Central memory CD8-positive, alpha-beta T cell (primary cell): ENCODE measurements around the gene ZNF792.
"Not testable (repeated sequence)": the region's sequence is repeated elsewhere in the genome, so short reads cannot be mapped to it uniquely, and the experiment has no call there.

Experiments
- ATAC-seq: fragments of 150-1000 bp; cut with Tn5 transposase; replicated peaks from 2 replicates; pipeline ENCODE4 v1.10.0; 2022; ENCODE audit warnings: mild to moderate bottlenecking, moderate FRiP score, moderate number of reproducible peaks; ENCODE audit not compliant: poor library complexity, severe bottlenecking; ENCODE audit errors: extremely low read depth
- DNase-seq, 2 donors: peaks; one replicate each; pipeline ENCODE4 v3.0.0; 2021; ENCODE audit warnings: low spot score in 2 of 2
- H3K27ac Mint-ChIP-seq: one replicate; pipeline ENCODE4 v1.8.0; 2022; ENCODE audit warnings: low read depth, mild to moderate bottlenecking, moderate library complexity, mixed read lengths
- H3K27me3 Mint-ChIP-seq: one replicate; pipeline ENCODE4 v1.8.0; 2022; ENCODE audit warnings: mixed read lengths
- H3K36me3 Mint-ChIP-seq: one replicate; pipeline ENCODE4 v1.8.0; 2022; ENCODE audit warnings: mild to moderate bottlenecking, moderate library complexity, mixed read lengths; ENCODE audit not compliant: insufficient read depth
- H3K4me1 Mint-ChIP-seq: one replicate; pipeline ENCODE4 v1.8.0; 2022; ENCODE audit warnings: mixed read lengths
- H3K4me3 Mint-ChIP-seq: one replicate; pipeline ENCODE4 v1.8.0; 2022; ENCODE audit warnings: mild to moderate bottlenecking, moderate library complexity, mixed read lengths
- H3K9me3 Mint-ChIP-seq: one replicate; pipeline ENCODE4 v1.8.0; 2022; ENCODE audit warnings: mixed read lengths

Gene ZNF792

DNA sequence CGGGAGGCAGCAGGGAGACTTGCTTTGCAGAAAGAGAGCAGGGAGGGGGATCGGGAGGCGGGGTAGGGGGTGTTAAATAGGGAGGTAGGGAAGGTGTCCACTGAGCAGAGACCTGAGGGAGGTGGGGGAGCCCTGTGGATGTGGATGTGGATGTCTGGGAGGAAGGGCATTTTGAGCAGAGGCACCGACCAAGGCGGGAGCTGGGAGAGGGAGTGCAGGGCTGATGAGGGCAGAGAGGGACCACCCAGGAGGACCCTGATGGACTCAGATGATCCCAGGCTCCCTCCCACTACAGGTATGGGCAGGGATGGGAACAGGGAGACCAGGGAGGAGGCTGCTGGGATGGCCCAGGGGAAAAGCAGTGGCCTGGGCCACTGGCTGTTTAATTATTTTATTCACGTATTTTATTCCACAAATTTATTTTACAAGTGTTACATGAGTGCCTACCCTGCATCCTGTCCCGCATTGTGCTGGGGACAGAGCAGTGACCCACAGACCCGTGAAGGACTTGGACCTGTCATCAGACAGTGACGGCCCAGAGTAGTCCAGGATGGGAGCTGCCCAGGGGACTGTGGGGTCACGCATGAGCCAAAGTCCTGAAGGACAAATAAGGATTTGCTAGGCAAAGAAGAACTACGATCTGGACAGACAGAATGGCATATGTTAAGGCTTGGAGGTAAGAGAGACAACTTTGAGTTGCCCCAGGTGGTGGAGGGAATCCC lies 41.4 kb upstream of the ZNF792 start:
- Mint-ChIP-seq H3K9me3 (no peaks in the 10 kb centered on the region), H3K4me3 (no peak overlapping the region), H3K27me3 (no peaks in the 10 kb centered on the region), H3K36me3 (peaks cover 24% of the 10 kb centered on the region), H3K27ac (no peak overlapping the region), H3K4me1 (peaks cover 60% of the 10 kb centered on the region)
- DNase-seq (no peak), ATAC-seq (no peak)

DNA sequence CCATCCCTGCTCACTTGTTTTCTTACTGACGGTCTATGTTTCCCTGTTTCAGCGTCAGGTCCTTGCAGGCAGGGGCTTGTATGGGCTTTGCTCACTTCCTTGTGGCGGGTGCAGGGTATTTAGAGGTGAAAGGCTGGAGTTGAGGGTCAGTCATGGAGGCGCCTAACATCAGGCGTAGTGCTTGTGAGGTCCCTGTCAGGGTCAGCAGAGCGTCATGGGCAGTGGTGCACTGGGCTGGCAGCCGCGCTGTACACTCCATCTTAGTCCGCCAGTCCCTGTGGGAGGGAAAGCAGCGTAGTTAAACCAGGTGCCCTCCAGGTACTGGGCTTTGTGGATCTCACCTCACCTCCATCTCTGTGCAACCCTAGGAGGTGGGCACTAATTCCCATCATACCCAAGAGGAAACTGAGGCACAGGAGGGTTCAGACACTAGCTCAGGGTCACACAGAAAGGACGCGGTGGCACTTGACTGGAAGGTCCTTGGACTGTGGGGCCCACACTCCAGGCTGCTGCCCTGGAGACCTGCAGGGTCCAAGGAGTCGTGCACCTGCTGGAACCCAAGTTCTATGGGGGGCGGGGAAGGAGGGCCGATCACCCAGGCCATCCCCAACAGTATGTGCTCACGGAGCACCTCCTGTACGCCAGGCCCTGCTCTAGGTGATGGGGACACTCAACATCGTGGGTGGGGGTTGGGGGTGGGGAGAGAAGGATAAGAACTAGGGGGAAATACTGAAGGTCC lies 40.7 kb upstream of the ZNF792 start:
- DNase-seq (no peak), ATAC-seq (no peak)
- H3K4me3 Mint-ChIP-seq = no peak overlapping the region
- peaks cover 23% of the 10 kb centered on the region for H3K36me3 Mint-ChIP-seq
- H3K27ac Mint-ChIP-seq = peak overlapping the region; percentile 89
- H3K4me1 Mint-ChIP-seq = peaks cover 56% of the 10 kb centered on the region
- no peaks in the 10 kb centered on the region for H3K9me3 Mint-ChIP-seq
- no peaks in the 10 kb centered on the region for H3K27me3 Mint-ChIP-seq

- ATAC-seq (no peak), DNase-seq (no peak)
- peak overlapping the region; percentile 89 for H3K27ac Mint-ChIP-seq
- peaks cover 72% of the 10 kb centered on the region for H3K4me1 Mint-ChIP-seq
- H3K27me3 Mint-ChIP-seq = no peaks in the 10 kb centered on the region
- H3K4me3 Mint-ChIP-seq = peak overlapping the region; percentile 93
- H3K36me3 Mint-ChIP-seq = peaks cover 25% of the 10 kb centered on the region
- no peaks in the 10 kb centered on the region for H3K9me3 Mint-ChIP-seq
Measured at GRCh38 chr19:35002037-35002535, 38.1 kb upstream of the ZNF792 start.

DNA sequence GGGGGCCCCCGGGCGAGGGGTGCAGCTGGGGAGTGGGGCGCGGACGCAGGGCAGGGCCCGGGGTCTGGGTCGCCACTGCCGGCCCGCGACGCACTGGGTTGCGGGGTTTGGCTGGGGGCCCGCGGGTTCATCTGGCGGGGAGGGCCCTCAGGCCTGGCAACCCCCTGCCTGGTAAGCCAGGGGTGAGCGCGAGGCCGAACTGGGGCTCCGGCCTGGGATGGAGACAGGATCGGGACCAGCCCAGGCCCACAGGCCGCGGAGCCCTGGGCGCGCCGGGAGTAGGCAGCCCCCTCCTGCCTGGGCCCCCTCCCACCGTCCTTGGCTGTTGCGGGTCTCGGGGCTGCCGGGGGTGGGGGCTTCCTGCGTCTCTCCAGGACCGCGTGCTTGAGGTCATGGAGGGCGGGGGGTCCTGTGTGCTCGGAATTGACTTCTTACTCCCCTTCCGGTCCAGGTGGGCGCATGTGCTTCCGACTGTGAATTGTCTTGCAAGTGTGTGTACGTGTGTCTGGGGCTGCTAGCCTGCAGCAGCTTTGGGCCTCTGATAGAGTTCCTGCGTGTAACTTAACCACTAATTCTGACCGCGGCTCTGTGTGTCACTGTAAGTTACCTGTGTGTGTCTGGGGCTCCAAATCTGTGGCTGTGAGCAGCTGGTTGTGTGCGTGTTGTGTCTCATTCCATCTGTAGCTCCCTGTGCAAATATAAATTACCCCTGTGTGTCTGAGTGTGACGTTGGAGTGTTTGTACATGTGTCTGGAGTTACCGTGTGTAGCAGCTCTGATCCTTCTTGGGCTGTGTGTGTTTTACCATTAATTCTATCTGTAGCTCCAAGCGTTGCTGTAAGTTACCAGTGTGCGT lies 36.8 kb upstream of the ZNF792 start:
- ATAC-seq = peak; percentile 69
- no peaks in the 10 kb centered on the region for H3K9me3 Mint-ChIP-seq
- no peaks in the 10 kb centered on the region for H3K27me3 Mint-ChIP-seq
- DNase-seq = peak; percentile 46 to 58
- peaks cover 67% of the 10 kb centered on the region for H3K4me1 Mint-ChIP-seq
- H3K27ac Mint-ChIP-seq = peak overlapping the region; percentile 89
- H3K36me3 Mint-ChIP-seq = peaks cover 27% of the 10 kb centered on the region
- H3K4me3 Mint-ChIP-seq = peak overlapping the region; percentile 93

DNA sequence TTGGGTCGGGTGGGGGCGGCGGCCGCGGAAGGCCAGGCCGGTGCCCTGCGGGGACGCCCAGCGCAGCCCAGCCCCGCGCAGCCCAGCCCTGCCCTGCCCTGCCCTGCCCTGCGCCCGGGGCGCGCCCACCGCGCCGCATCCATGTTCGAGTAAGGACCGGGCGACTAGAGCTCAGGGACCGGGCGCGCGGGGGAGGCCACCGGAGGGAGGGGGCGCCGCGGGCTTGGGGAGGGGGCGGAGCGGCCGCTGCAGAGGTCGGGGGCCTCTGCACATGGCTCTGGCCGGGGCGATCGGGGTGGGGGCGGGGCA lies 36.3 kb upstream of the ZNF792 start:
- DNase-seq = no peak
- Mint-ChIP-seq H3K9me3 (no peaks in the 10 kb centered on the region), H3K27ac (peak overlapping the region; percentile 91), H3K4me3 (peak overlapping the region; percentile 93), H3K4me1 (peaks cover 65% of the 10 kb centered on the region), H3K36me3 (peaks cover 25% of the 10 kb centered on the region), H3K27me3 (no peaks in the 10 kb centered on the region)
- peak; percentile 19 for ATAC-seq

DNA sequence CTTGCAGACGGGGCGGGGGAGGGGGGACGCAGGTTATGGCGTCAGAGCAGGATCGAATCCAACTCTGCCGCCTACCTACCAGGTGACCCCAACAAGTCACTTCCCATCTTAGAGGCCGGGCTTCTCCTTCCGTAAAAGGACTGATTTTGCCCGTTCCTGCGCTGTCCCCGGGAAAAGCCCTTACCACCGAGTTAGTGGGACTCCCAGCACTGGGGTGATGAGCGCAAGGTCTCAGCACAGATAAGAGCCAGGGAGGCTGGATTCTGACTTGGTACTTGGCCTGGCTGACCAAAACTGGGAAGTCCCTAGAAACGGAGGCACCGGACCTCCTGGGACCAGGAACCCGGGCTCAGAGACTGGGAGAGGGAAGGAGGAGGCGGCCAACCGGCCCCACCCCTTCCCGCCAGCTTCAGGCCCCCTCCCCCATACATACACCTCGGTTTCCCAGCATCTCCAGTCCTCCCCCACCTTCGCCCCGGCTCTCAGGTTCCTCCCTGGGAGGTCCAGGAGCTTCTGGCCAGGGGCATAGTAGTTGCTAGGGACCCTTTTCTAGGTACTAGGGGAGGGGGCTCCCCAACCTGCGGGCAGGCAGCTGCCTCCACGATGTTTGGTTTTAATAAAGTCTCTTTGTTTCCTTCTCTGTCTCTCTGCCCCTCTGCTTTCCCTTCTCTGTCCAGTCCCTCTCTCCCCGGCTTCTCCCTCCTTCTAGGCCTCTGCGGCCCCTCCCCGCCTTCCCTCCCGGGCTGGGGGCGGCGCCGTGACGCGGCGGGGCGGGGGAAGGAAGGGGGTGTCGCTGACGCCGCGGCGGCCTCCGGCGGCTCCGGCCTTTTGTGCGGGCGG lies 35.7 kb upstream of the ZNF792 start, which contains the start of gene GRAMD1A:
GRAMD1A (plus strand) TSS at position 826 of the 840 bp plus-strand sequence. CDS start 156 bp downstream, outside the sequence.
- H3K27ac Mint-ChIP-seq = peak within 1 kb of the TSS; percentile 91
- no peaks in the 10 kb centered on the region for H3K9me3 Mint-ChIP-seq
- no peaks in the 10 kb centered on the region for H3K27me3 Mint-ChIP-seq
- peak within 1 kb of the TSS; percentile 93 for H3K4me3 Mint-ChIP-seq
- peaks cover 25% of the 10 kb centered on the region for H3K36me3 Mint-ChIP-seq
- peak in 1 of 2 donors; percentile 42 for DNase-seq
- H3K4me1 Mint-ChIP-seq = peaks cover 60% of the 10 kb centered on the region
- ATAC-seq = peak; percentile 13

- ATAC-seq = no peak
- Mint-ChIP-seq H3K4me1 (peaks cover 53% of the 10 kb centered on the region), H3K27ac (peak overlapping the region; percentile 91), H3K9me3 (no peaks in the 10 kb centered on the region), H3K36me3 (peaks cover 22% of the 10 kb centered on the region), H3K4me3 (peak overlapping the region; percentile 93), H3K27me3 (no peaks in the 10 kb centered on the region)
- DNase-seq = no peak
Measured at GRCh38 chr19:34998777-34999497, 34.9 kb upstream of the ZNF792 start.

DNA sequence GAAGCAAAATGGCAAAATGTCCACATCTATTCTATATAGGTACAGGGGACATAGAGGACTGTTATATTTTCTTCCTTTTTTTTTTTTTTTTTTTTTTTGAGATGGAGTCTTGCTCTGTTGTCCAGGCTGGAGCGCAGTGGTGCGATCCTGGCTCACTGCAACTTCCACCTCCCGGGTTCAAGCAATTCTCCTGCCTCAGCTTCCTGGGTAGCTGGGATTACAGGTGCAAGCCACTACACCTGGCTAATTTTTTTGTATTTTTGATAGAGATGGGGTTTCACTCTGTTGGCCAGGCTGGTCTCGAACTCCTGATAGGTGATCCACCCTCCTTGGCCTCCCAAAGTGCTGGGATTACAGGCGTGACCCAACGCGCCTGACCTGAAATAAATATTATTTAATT lies 34.2 kb upstream of the ZNF792 start:
- DNase-seq, H3K27me3 Mint-ChIP-seq, H3K9me3 Mint-ChIP-seq, ATAC-seq: not testable (repeated sequence)
- peaks cover 45% of the 10 kb centered on the region for H3K4me1 Mint-ChIP-seq
- H3K27ac Mint-ChIP-seq = peak overlapping the region; percentile 91
- H3K4me3 Mint-ChIP-seq = peak overlapping the region; percentile 93
- peaks cover 20% of the 10 kb centered on the region for H3K36me3 Mint-ChIP-seq

- no peak for ATAC-seq
Measured at GRCh38 chr19:34997071-34997617, 33.1 kb upstream of the ZNF792 start.

GRCh38 chr19:34995551-34995950 lies 31.5 kb upstream of the ZNF792 start:
- Mint-ChIP-seq H3K27me3 (no peaks in the 10 kb centered on the region), H3K9me3 (no peaks in the 10 kb centered on the region), H3K27ac (peak overlapping the region; percentile 22), H3K4me3 (no peak overlapping the region), H3K4me1 (peaks cover 20% of the 10 kb centered on the region), H3K36me3 (peaks cover 9% of the 10 kb centered on the region)
- no peak for ATAC-seq
- DNase-seq = no peak

More at GRCh38 chr19:34997071-34997617, 33.1 kb upstream of the ZNF792 start:
- no peaks in the 10 kb centered on the region for H3K9me3 Mint-ChIP-seq
- H3K4me1 Mint-ChIP-seq = peaks cover 35% of the 10 kb centered on the region
- H3K27me3 Mint-ChIP-seq = no peaks in the 10 kb centered on the region
- H3K27ac Mint-ChIP-seq = peak overlapping the region; percentile 99
- peaks cover 15% of the 10 kb centered on the region for H3K36me3 Mint-ChIP-seq
- H3K4me3 Mint-ChIP-seq = peak overlapping the region; percentile 72
- DNase-seq = no peak
